Endodermal cell (in vitro differentiated cells): ENCODE data around the gene ARID5B. TPM values are rescaled to one million over a fixed set of nuclear protein-coding genes. Genes with fewer than 3 reads are reported as not detected.

Experiments used
- DNase-seq: peaks from one replicate; pipeline ENCODE4 v3.0.0-alpha.2; 2017
- H3K27ac ChIP-seq: 2 replicates; pipeline ENCODE4 v1.5.1; 2013; ENCODE audit warnings: mild to moderate bottlenecking, low read depth, low read length, moderate library complexity
- H3K27me3 ChIP-seq: 2 replicates; pipeline ENCODE4 v1.6.1; 2013; ENCODE audit warnings: mild to moderate bottlenecking, low read length, moderate library complexity; ENCODE audit not compliant: insufficient read depth, control insufficient read depth, poor library complexity, severe bottlenecking
- H3K36me3 ChIP-seq: 2 replicates; pipeline ENCODE4 v1.7.0; 2013; ENCODE audit warnings: mild to moderate bottlenecking, low read length, moderate library complexity; ENCODE audit not compliant: control insufficient read depth, insufficient read depth
- H3K4me1 ChIP-seq: one replicate; pipeline ENCODE4 v1.7.0; 2013; ENCODE audit warnings: low read length; ENCODE audit not compliant: control insufficient read depth, insufficient read depth
- H3K4me3 ChIP-seq: 2 replicates; pipeline ENCODE4 v1.5.1; 2013; ENCODE audit warnings: mild to moderate bottlenecking, low read length, moderate library complexity
- H3K9ac ChIP-seq: 2 replicates; pipeline ENCODE4 v1.6.1; 2013; ENCODE audit warnings: mild to moderate bottlenecking, low read length, moderate library complexity; ENCODE audit not compliant: poor library complexity, severe bottlenecking; ENCODE audit errors: extremely low read depth
- H3K9me3 ChIP-seq: 2 replicates; pipeline ENCODE4 v1.6.1; 2013; ENCODE audit warnings: mild to moderate bottlenecking, low read length, moderate library complexity; ENCODE audit not compliant: control insufficient read depth
- H3K27ac Mint-ChIP-seq: 2 replicates; pipeline ENCODE4 v1.8.0; 2020; ENCODE audit warnings: mixed read lengths
- H3K27me3 Mint-ChIP-seq: 2 replicates; pipeline ENCODE4 v1.8.0; 2021; ENCODE audit warnings: mild to moderate bottlenecking, mixed read lengths; ENCODE audit not compliant: insufficient read depth
- H3K36me3 Mint-ChIP-seq: 2 replicates; pipeline ENCODE4 v1.8.0; 2020; ENCODE audit warnings: low read depth, mixed read lengths
- H3K4me1 Mint-ChIP-seq: 2 replicates; pipeline ENCODE4 v1.8.0; 2020; ENCODE audit warnings: mixed read lengths
- H3K4me3 Mint-ChIP-seq: 2 replicates; pipeline ENCODE4 v1.8.0; 2020; ENCODE audit warnings: mild to moderate bottlenecking, moderate library complexity, mixed read lengths
- H3K9me3 Mint-ChIP-seq: 2 replicates; pipeline ENCODE4 v1.8.0; 2020; ENCODE audit warnings: mild to moderate bottlenecking, mixed read lengths
- CTCF ChIP-seq: fragments of 200-600 bp; sonication (generic); conservative IDR thresholded peaks from 2 replicates; pipeline ENCODE4 v1.5.0; 2021; ENCODE audit warnings: antibody characterized with exemption, mild to moderate bottlenecking
- WGBS, 2 experiments: methylation state at CpG; one replicate each; pipeline versions ENCODE4 v1.1.5 to v1.1.7; 2013; ENCODE audit warnings: missing lambda C conversion rate in 2 of 2, mixed read lengths in 1 of 2; ENCODE audit not compliant: insufficient coverage in 1 of 2, insufficient read length in 1 of 2; 5-methylcytosine and 5-hydroxymethylcytosine counted together
- total RNA-seq, 2 donors: library from RNA; stranded (reverse); fragmentation: NEBNext Ultra II Directional in 1 of 2; extraction: Animal tissue kit (Norgen Biotek cat#: 25700) in 1 of 2; gene quantifications; 2 replicates in 1 of 2; 3 replicates in 1 of 2; pipeline ENCODE4 v1.2.1, GENCODE V29; 2021

The ARID5B gene
- total RNA-seq, 2 donors from 2014 or later, result 1.2 to 1.8 TPM

- Histone ChIP-seq H3K27ac (no peak overlapping the region), H3K9ac (no peak overlapping the region), H3K36me3 (no peaks in the 10 kb centered on the region), H3K9me3 (peaks cover 14% of the 10 kb centered on the region), H3K4me3 (no peak overlapping the region), H3K4me1 (no peaks in the 10 kb centered on the region), H3K27me3 (no peaks in the 10 kb centered on the region)
- Mint-ChIP-seq H3K36me3 (no peaks in the 10 kb centered on the region), H3K4me1 (peaks cover 6% of the 10 kb centered on the region), H3K27me3 (peaks cover 4% of the 10 kb centered on the region), H3K4me3 (no peak overlapping the region), H3K9me3 (peaks cover 9% of the 10 kb centered on the region), H3K27ac (no peak overlapping the region)
- 88% methylated on average over 4 to 6 of the region's 6 CpGs for WGBS, 2 experiments
- no peak for TF ChIP-seq CTCF
- no peak for DNase-seq
Measured at GRCh38 chr10:61931620-61932332, 30.3 kb downstream of the ARID5B start.

GRCh38 chr10:61933859-61934555 lies 32.5 kb downstream of the ARID5B start:
- no peaks in the 10 kb centered on the region for H3K4me1 ChIP-seq
- no peak overlapping the region for H3K4me3 ChIP-seq
- H3K36me3 ChIP-seq, result no peaks in the 10 kb centered on the region
- 81 to 83% methylated on average over 2 to 3 of the region's 3 CpGs for WGBS, 2 experiments
- H3K27me3 ChIP-seq, result no peaks in the 10 kb centered on the region
- peaks cover 9% of the 10 kb centered on the region for H3K9me3 Mint-ChIP-seq
- no peak overlapping the region for H3K27ac ChIP-seq
- peaks cover 19% of the 10 kb centered on the region for H3K4me1 Mint-ChIP-seq
- TF ChIP-seq CTCF, result no peak
- H3K36me3 Mint-ChIP-seq, result no peaks in the 10 kb centered on the region
- peaks cover 3% of the 10 kb centered on the region for H3K27me3 Mint-ChIP-seq
- peaks cover 14% of the 10 kb centered on the region for H3K9me3 ChIP-seq
- peak overlapping the region; percentile 3 for H3K27ac Mint-ChIP-seq
- no peak for DNase-seq
- no peak overlapping the region for H3K9ac ChIP-seq
- H3K4me3 Mint-ChIP-seq, result no peak overlapping the region

- TF ChIP-seq CTCF, result no peak
- H3K27ac ChIP-seq, result no peak overlapping the region
- 94 to 100% methylated on average over 3 to 5 of the region's 5 CpGs for WGBS, 2 experiments
- no peaks in the 10 kb centered on the region for H3K36me3 ChIP-seq
- no peaks in the 10 kb centered on the region for H3K27me3 Mint-ChIP-seq
- peaks cover 9% of the 10 kb centered on the region for H3K9me3 Mint-ChIP-seq
- no peak overlapping the region for H3K4me3 ChIP-seq
- H3K36me3 Mint-ChIP-seq, result no peaks in the 10 kb centered on the region
- H3K4me1 ChIP-seq, result no peaks in the 10 kb centered on the region
- no peaks in the 10 kb centered on the region for H3K27me3 ChIP-seq
- H3K9ac ChIP-seq, result no peak overlapping the region
- no peak overlapping the region for H3K4me3 Mint-ChIP-seq
- no peak for DNase-seq
- peaks cover 19% of the 10 kb centered on the region for H3K4me1 Mint-ChIP-seq
- H3K27ac Mint-ChIP-seq, result no peak overlapping the region
- H3K9me3 ChIP-seq, result peaks cover 14% of the 10 kb centered on the region
Measured at GRCh38 chr10:61935077-61935476, 33.6 kb downstream of the ARID5B start.
